ENCODE data around the gene CRAMP1.

The CRAMP1 gene

GRCh38 chr16:1657841-1658240, 45.7 kb downstream of the CRAMP1 start:
- DNase-seq: no peak

- DNase-seq: no peak
Measured at GRCh38 chr16:1659031-1659430, 46.9 kb downstream of the CRAMP1 start.

GRCh38 chr16:1661826-1662225, 49.7 kb downstream of the CRAMP1 start:
- no peak for DNase-seq

- no peak for DNase-seq
Measured at GRCh38 chr16:1662543-1662942, 50.4 kb downstream of the CRAMP1 start.

- DNase-seq: no peak
Measured at GRCh38 chr16:1665829-1666228, 53.7 kb downstream of the CRAMP1 start.

GRCh38 chr16:1666316-1666715, 54.2 kb downstream of the CRAMP1 start:
- DNase-seq: no peak

GRCh38 chr16:1667271-1667670, 55.1 kb downstream of the CRAMP1 start:
- DNase-seq: no peak

- no peak for DNase-seq
Measured at GRCh38 chr16:1667916-1668315, 55.8 kb downstream of the CRAMP1 start.

GRCh38 chr16:1668612-1669319, 56.6 kb downstream of the CRAMP1 start:
- DNase-seq: no peak

GRCh38 chr16:1669698-1670097, 57.5 kb downstream of the CRAMP1 start:
- DNase-seq: no peak

GRCh38 chr16:1670371-1670770, 58.2 kb downstream of the CRAMP1 start:
- no peak for DNase-seq

- DNase-seq: no peak
Measured at GRCh38 chr16:1670866-1671265, 58.7 kb downstream of the CRAMP1 start.

- DNase-seq: no peak
Measured at GRCh38 chr16:1673424-1674151, 61.4 kb downstream of the CRAMP1 start.

- DNase-seq: no peak
Measured at GRCh38 chr16:1674306-1674705, 62.1 kb downstream of the CRAMP1 start.

GRCh38 chr16:1674751-1675664, 62.8 kb downstream of the CRAMP1 start:
- no peak for DNase-seq

GRCh38 chr16:1676661-1677060, 64.5 kb downstream of the CRAMP1 start:
- DNase-seq: no peak

- DNase-seq: no peak
Measured at GRCh38 chr16:1677339-1677738, 65.2 kb downstream of the CRAMP1 start.

GRCh38 chr16:1677942-1678499, 65.9 kb downstream of the CRAMP1 start, which contains the start of gene JPT2:
Gene JPT2 (plus strand): TSS chr16:1678279. CDS start chr16:1678313, 34 bp downstream.
- DNase-seq: peak; percentile 97

GRCh38 chr16:1678500-1679098, 66.4 kb downstream of the CRAMP1 start:
- DNase-seq: peak; percentile 9

GRCh38 chr16:1680361-1680760, 68.2 kb downstream of the CRAMP1 start:
- DNase-seq: no peak

- no peak for DNase-seq
Measured at GRCh38 chr16:1681032-1681431, 68.9 kb downstream of the CRAMP1 start.
